Endodermal cell (in vitro differentiated cells): Measurements from ENCODE around the gene PTPRN2. TPM values are rescaled to one million over a fixed set of nuclear protein-coding genes. Genes with fewer than 3 reads are reported as not detected.
A peak's percentile ranks its signal among the peaks of the same experiment; 100 is the strongest.

Source experiments
- DNase-seq: peaks from one replicate; pipeline ENCODE4 v3.0.0-alpha.2; 2017
- H3K27ac ChIP-seq: 2 replicates; pipeline ENCODE4 v1.5.1; 2013; ENCODE audit warnings: mild to moderate bottlenecking, low read depth, low read length, moderate library complexity
- H3K27me3 ChIP-seq: 2 replicates; pipeline ENCODE4 v1.6.1; 2013; ENCODE audit warnings: mild to moderate bottlenecking, low read length, moderate library complexity; ENCODE audit not compliant: insufficient read depth, control insufficient read depth, poor library complexity, severe bottlenecking
- H3K36me3 ChIP-seq: 2 replicates; pipeline ENCODE4 v1.7.0; 2013; ENCODE audit warnings: mild to moderate bottlenecking, low read length, moderate library complexity; ENCODE audit not compliant: control insufficient read depth, insufficient read depth
- H3K4me1 ChIP-seq: one replicate; pipeline ENCODE4 v1.7.0; 2013; ENCODE audit warnings: low read length; ENCODE audit not compliant: control insufficient read depth, insufficient read depth
- H3K4me3 ChIP-seq: 2 replicates; pipeline ENCODE4 v1.5.1; 2013; ENCODE audit warnings: mild to moderate bottlenecking, low read length, moderate library complexity
- H3K9ac ChIP-seq: 2 replicates; pipeline ENCODE4 v1.6.1; 2013; ENCODE audit warnings: mild to moderate bottlenecking, low read length, moderate library complexity; ENCODE audit not compliant: poor library complexity, severe bottlenecking; ENCODE audit errors: extremely low read depth
- H3K9me3 ChIP-seq: 2 replicates; pipeline ENCODE4 v1.6.1; 2013; ENCODE audit warnings: mild to moderate bottlenecking, low read length, moderate library complexity; ENCODE audit not compliant: control insufficient read depth
- H3K27ac Mint-ChIP-seq: 2 replicates; pipeline ENCODE4 v1.8.0; 2020; ENCODE audit warnings: mixed read lengths
- H3K27me3 Mint-ChIP-seq: 2 replicates; pipeline ENCODE4 v1.8.0; 2021; ENCODE audit warnings: mild to moderate bottlenecking, mixed read lengths; ENCODE audit not compliant: insufficient read depth
- H3K36me3 Mint-ChIP-seq: 2 replicates; pipeline ENCODE4 v1.8.0; 2020; ENCODE audit warnings: low read depth, mixed read lengths
- H3K4me1 Mint-ChIP-seq: 2 replicates; pipeline ENCODE4 v1.8.0; 2020; ENCODE audit warnings: mixed read lengths
- H3K4me3 Mint-ChIP-seq: 2 replicates; pipeline ENCODE4 v1.8.0; 2020; ENCODE audit warnings: mild to moderate bottlenecking, moderate library complexity, mixed read lengths
- H3K9me3 Mint-ChIP-seq: 2 replicates; pipeline ENCODE4 v1.8.0; 2020; ENCODE audit warnings: mild to moderate bottlenecking, mixed read lengths
- WGBS, 2 experiments: methylation state at CpG; one replicate each; pipeline versions ENCODE4 v1.1.5 to v1.1.7; 2013; ENCODE audit warnings: missing lambda C conversion rate in 2 of 2, mixed read lengths in 1 of 2; ENCODE audit not compliant: insufficient coverage in 1 of 2, insufficient read length in 1 of 2; 5-methylcytosine and 5-hydroxymethylcytosine counted together
- total RNA-seq, 2 donors: library from RNA; stranded (reverse); fragmentation: NEBNext Ultra II Directional in 1 of 2; extraction: Animal tissue kit (Norgen Biotek cat#: 25700) in 1 of 2; gene quantifications; 2 replicates in 1 of 2; 3 replicates in 1 of 2; pipeline ENCODE4 v1.2.1, GENCODE V29; 2021
- TF ChIP-seq, protein P1 (sequence below): fragments of 200-600 bp; sonication (generic); conservative IDR thresholded peaks from 2 replicates; pipeline ENCODE4 v1.5.0; 2021; ENCODE audit warnings: antibody characterized with exemption, mild to moderate bottlenecking

The PTPRN2 gene
- total RNA-seq, 2 donors from 2014 or later: 0.69 to 1.2 TPM

DNA sequence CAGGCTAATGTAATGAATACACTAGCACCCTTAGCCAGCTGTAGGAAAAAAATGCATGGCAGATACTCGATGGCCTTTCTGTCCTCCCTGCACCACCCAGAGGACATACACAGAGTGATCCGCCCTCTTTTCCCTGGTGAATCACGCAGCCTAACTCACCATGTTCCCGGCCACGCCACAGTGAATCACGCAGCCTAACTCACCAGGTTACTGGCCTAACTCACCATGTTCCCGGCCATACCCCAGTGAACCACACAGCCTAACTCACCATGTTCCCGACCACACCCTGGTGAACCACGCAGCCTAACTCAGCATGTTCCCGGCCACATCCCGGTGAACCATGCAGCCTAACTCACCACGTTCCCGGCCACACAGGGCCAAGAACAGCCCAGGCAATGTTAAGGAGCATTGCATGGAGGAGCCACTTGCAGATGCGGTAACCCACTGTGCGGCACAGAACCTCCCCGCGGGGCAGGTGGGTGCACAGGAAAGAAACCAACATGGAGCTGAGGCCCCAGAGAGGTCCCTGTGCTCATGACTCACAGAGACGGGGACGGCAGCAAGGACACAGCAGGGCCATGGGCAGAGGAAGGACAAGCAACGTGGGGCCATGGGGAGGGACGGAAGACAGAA, 742.3 kb downstream of the PTPRN2 start:
- H3K9ac ChIP-seq: no peak overlapping the region
- no peaks in the 10 kb centered on the region for H3K36me3 ChIP-seq
- no peaks in the 10 kb centered on the region for H3K27me3 ChIP-seq
- no peaks in the 10 kb centered on the region for H3K4me1 ChIP-seq
- H3K36me3 Mint-ChIP-seq: no peaks in the 10 kb centered on the region
- H3K9me3 Mint-ChIP-seq: no peaks in the 10 kb centered on the region
- H3K27me3 Mint-ChIP-seq: peaks cover 2% of the 10 kb centered on the region
- TF ChIP-seq, protein P1, sequence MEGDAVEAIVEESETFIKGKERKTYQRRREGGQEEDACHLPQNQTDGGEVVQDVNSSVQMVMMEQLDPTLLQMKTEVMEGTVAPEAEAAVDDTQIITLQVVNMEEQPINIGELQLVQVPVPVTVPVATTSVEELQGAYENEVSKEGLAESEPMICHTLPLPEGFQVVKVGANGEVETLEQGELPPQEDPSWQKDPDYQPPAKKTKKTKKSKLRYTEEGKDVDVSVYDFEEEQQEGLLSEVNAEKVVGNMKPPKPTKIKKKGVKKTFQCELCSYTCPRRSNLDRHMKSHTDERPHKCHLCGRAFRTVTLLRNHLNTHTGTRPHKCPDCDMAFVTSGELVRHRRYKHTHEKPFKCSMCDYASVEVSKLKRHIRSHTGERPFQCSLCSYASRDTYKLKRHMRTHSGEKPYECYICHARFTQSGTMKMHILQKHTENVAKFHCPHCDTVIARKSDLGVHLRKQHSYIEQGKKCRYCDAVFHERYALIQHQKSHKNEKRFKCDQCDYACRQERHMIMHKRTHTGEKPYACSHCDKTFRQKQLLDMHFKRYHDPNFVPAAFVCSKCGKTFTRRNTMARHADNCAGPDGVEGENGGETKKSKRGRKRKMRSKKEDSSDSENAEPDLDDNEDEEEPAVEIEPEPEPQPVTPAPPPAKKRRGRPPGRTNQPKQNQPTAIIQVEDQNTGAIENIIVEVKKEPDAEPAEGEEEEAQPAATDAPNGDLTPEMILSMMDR: no peak
- peaks cover 56% of the 10 kb centered on the region for H3K9me3 ChIP-seq
- H3K27ac ChIP-seq: no peak overlapping the region
- DNase-seq: no peak
- peak overlapping the region; percentile 44 for H3K27ac Mint-ChIP-seq
- peak overlapping the region; percentile 40 for H3K4me3 ChIP-seq
- peaks cover 18% of the 10 kb centered on the region for H3K4me1 Mint-ChIP-seq
- 86 to 88% methylated on average over 13 to 20 of the region's 21 CpGs for WGBS, 2 experiments
- no peak overlapping the region for H3K4me3 Mint-ChIP-seq

DNA sequence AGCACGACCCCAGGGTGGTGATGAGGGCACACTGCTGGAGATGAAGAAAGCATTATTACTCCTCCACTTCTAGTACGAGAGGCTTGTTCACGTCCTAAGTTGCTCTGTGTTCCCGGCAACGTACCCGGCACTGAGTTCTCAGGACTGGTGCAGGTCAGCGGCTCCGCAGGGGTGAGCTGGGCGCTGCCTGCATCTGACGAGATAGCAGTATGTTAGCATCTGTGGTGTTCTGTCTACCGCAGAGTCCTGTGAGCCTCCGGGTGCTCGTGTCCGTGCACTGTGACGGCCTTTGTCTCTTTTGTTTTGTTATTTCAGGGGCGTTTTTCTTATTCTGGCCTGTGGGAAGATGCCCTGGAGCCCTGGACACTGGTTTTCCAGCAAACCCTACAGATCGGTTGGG, 743.0 kb downstream of the PTPRN2 start:
- Histone ChIP-seq H3K4me1 (no peaks in the 10 kb centered on the region), H3K4me3 (no peak overlapping the region), H3K9ac (no peak overlapping the region), H3K9me3 (peaks cover 56% of the 10 kb centered on the region), H3K27me3 (no peaks in the 10 kb centered on the region), H3K36me3 (no peaks in the 10 kb centered on the region), H3K27ac (no peak overlapping the region)
- Mint-ChIP-seq H3K4me1 (peaks cover 18% of the 10 kb centered on the region), H3K4me3 (no peak overlapping the region), H3K9me3 (no peaks in the 10 kb centered on the region), H3K36me3 (no peaks in the 10 kb centered on the region), H3K27ac (no peak overlapping the region), H3K27me3 (no peaks in the 10 kb centered on the region)
- 83 to 91% methylated on average over 15 to 17 of the region's 17 CpGs for WGBS, 2 experiments
- TF ChIP-seq, protein P1: no peak
- no peak for DNase-seq

DNA sequence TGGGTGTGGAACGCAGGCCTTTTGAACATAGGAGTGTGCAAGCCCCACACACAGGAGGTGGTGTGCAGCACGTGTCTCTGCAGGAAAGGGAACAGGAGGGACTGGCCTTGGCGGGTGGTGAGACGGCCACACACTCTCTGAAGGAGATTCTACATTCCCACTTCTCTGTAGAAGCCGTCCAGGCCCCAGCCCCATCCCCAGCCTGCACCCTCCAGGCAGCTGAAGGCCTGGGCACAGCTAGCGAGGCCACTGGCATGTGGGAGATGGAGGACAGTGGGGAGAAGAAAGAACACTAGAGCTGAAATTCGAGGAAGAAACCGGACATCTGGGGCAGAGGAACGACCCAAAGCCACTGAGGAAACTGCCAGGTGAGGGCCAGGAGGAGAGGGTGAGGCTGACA, 743.5 kb downstream of the PTPRN2 start:
- Histone ChIP-seq H3K4me1 (no peaks in the 10 kb centered on the region), H3K27me3 (no peaks in the 10 kb centered on the region), H3K36me3 (no peaks in the 10 kb centered on the region), H3K4me3 (no peak overlapping the region), H3K27ac (no peak overlapping the region), H3K9me3 (peaks cover 56% of the 10 kb centered on the region), H3K9ac (no peak overlapping the region)
- 64 to 71% methylated on average over 7 to 9 of the region's 9 CpGs for WGBS, 2 experiments
- TF ChIP-seq, protein P1: no peak
- H3K9me3 Mint-ChIP-seq: no peaks in the 10 kb centered on the region
- H3K4me1 Mint-ChIP-seq: peaks cover 18% of the 10 kb centered on the region
- no peak overlapping the region for H3K4me3 Mint-ChIP-seq
- no peak overlapping the region for H3K27ac Mint-ChIP-seq
- no peaks in the 10 kb centered on the region for H3K36me3 Mint-ChIP-seq
- DNase-seq: no peak
- no peaks in the 10 kb centered on the region for H3K27me3 Mint-ChIP-seq
